NCI-H2029 (cell line): ENCODE data around the gene ACSM2B.
"Not testable (repeated sequence)": the region's sequence is repeated elsewhere in the genome, so short reads cannot be mapped to it uniquely, and the experiment has no call there.

Experiments
- DNase-seq: peaks from one replicate; lab custom pipeline; 2025; lab: John Stamatoyannopoulos, UW

The ACSM2B gene

GRCh38 chr16:20576145-20576544, at the start of gene ACSM2B:
Gene ACSM2B, minus strand, starts transcription at chr16:20576367. Its CDS starts 11,522 bp downstream, at chr16:20564845.
- not testable (repeated sequence) for DNase-seq

GRCh38 chr16:20624882-20625807, 49.0 kb upstream of the ACSM2B start:
- peak; percentile 27 for DNase-seq

- DNase-seq, result no peak
Observed at GRCh38 chr16:20624205-20624604, 48.0 kb upstream of the ACSM2B start.

- DNase-seq, result no peak
Observed at GRCh38 chr16:20622498-20622870, 46.3 kb upstream of the ACSM2B start.

GRCh38 chr16:20621406-20621805, 45.2 kb upstream of the ACSM2B start:
- no peak for DNase-seq

- no peak for DNase-seq
Observed at GRCh38 chr16:20620770-20621169, 44.6 kb upstream of the ACSM2B start.

- no peak for DNase-seq
Observed at GRCh38 chr16:20620003-20620402, 43.8 kb upstream of the ACSM2B start.

GRCh38 chr16:20617271-20617670, 41.1 kb upstream of the ACSM2B start:
- no peak for DNase-seq

- peak; percentile 78 for DNase-seq
Observed at GRCh38 chr16:20614186-20615141, 38.3 kb upstream of the ACSM2B start.

- no peak for DNase-seq
Observed at GRCh38 chr16:20613481-20614185, 37.5 kb upstream of the ACSM2B start.

- peak; percentile 95 for DNase-seq
Observed at GRCh38 chr16:20612551-20613480, 36.6 kb upstream of the ACSM2B start.

- DNase-seq, result peak; percentile 83
Observed at GRCh38 chr16:20611975-20612481, 35.9 kb upstream of the ACSM2B start.

- DNase-seq, result peak; percentile 92
Observed at GRCh38 chr16:20611350-20611902, 35.3 kb upstream of the ACSM2B start.

GRCh38 chr16:20610892-20611349, 34.8 kb upstream of the ACSM2B start:
- no peak for DNase-seq

- peak; percentile 97 for DNase-seq
Observed at GRCh38 chr16:20610211-20610891, 34.2 kb upstream of the ACSM2B start.

- DNase-seq, result not testable (repeated sequence)
Observed at GRCh38 chr16:20602205-20602604, 26.0 kb upstream of the ACSM2B start.

GRCh38 chr16:20599475-20599874, 23.3 kb upstream of the ACSM2B start:
- DNase-seq, result not testable (repeated sequence)

GRCh38 chr16:20598832-20599469, 22.8 kb upstream of the ACSM2B start:
- no peak for DNase-seq

GRCh38 chr16:20595694-20596093, 19.5 kb upstream of the ACSM2B start:
- DNase-seq, result not testable (repeated sequence)
